NCI-H1930 (cell line): ENCODE measurements around the gene TMEM43.
"Not testable (repeated sequence)": the region's sequence is repeated elsewhere in the genome, so short reads cannot be mapped to it uniquely, and the experiment has no call there.

Experiments used
- DNase-seq, 2 experiments: peaks; one replicate each; lab custom pipeline; 2025; lab: John Stamatoyannopoulos, UW

Gene TMEM43

GRCh38 chr3:14124615-14125192 lies at the start of gene TMEM43, which contains the start of gene CHCHD4:
Gene TMEM43, plus strand, starts transcription at chr3:14125052. Its CDS starts 142 bp downstream, at chr3:14125194.
Gene CHCHD4, minus strand, starts transcription at chr3:14124870. Its CDS starts 194 bp downstream, at chr3:14124676.
- DNase-seq: peak; percentile 88 to 94

DNA sequence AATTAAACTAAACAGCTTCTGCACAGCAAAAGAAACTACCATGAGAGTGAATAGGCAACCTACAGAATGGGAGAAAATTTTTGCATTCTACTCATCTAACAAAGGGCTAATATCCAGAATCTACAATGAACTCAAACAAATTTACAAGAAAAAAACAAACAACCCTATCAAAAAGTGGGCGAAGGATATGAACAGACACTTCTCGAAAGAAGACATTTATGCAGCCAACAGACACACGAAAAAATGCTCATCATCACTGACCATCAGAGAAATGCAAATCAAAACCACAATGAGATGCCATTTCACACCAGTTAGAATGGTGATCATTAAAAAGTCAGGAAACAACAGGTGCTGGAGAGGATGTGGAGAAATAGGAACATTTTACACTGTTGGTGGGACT lies 49.6 kb upstream of the TMEM43 start:
- DNase-seq: not testable (repeated sequence)

GRCh38 chr3:14077310-14077709 lies 47.5 kb upstream of the TMEM43 start:
- DNase-seq: no peak

- DNase-seq: no peak
Measured at GRCh38 chr3:14082108-14082657, 42.7 kb upstream of the TMEM43 start.

GRCh38 chr3:14087461-14087860 lies 37.4 kb upstream of the TMEM43 start:
- DNase-seq: not testable (repeated sequence)

GRCh38 chr3:14091959-14092358 lies 32.9 kb upstream of the TMEM43 start:
- not testable (repeated sequence) for DNase-seq

DNA sequence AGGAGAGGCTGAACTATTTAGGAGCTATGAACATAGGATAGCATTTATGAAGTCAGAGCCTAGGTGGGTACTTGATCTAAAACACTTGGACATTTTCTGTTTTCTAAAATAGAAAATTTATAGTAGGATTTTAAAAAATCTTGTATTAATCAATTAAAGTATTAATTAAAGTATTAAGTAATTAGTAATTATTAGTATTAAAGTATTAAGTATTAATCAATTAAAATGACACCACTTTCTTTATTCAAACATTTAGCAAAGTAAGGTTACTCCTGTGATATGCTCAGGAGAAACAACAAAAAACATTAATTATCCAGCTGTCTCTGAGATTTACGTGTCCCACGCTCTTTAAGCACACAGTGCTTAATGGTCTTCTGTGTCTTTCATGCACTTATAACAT lies 32.4 kb upstream of the TMEM43 start:
- DNase-seq: no peak

GRCh38 chr3:14093831-14094230 lies 31.0 kb upstream of the TMEM43 start:
- DNase-seq: no peak

GRCh38 chr3:14096742-14097141 lies 28.1 kb upstream of the TMEM43 start:
- no peak for DNase-seq

DNA sequence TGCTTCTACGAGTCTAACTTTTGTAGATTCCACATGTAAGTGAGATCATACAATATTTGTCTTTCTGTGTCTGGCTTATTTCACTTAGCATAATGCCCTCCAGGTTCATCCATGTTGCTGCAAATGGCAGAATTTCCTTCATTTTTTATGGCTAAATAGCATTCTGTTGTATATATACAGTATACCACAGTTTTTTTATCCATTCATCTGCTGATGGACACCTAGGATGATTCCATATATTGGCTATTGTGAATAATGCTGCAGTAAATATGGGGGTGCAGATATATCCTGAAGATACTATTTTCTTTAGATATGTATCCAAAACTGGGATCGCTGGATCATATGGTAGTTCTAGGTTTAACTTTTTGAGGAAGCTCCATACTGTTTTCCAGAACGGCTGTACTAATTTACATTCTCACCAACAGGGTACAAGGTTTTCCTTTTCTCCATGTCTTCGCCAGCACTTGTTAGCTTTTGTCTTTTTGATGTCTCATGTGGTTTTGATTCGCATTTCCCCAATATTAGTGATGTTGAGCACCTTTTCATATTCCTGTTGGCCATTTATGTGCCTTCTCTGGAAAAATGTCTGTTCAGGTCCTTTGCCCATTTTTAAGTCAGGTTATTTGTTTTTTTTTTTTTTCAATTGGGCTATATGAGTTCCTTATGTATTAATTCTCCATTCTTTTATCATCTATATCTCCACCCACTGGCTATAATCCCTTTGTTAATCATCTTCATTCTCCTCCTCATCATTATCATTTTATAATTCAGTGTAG lies 27.0 kb upstream of the TMEM43 start:
- DNase-seq: no peak

DNA sequence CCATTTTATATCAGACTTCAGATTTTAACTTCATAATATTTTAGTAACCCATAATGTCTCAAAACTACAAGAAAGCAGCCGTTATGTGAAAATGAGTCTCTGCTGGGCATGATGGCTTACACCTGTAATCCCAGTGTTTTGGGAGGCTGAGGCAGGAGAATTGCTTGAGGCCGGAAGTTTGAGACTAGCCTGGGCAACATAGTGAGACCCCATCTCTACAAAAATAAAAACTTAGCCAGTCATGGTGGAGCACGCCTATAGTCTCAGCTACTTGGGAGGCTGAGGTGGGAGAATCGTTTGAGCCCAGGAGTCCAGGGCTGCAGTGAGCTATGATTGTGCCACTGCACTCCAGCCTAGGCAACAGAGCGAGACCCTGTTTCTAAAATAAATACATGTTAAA lies 15.0 kb upstream of the TMEM43 start:
- not testable (repeated sequence) for DNase-seq

DNA sequence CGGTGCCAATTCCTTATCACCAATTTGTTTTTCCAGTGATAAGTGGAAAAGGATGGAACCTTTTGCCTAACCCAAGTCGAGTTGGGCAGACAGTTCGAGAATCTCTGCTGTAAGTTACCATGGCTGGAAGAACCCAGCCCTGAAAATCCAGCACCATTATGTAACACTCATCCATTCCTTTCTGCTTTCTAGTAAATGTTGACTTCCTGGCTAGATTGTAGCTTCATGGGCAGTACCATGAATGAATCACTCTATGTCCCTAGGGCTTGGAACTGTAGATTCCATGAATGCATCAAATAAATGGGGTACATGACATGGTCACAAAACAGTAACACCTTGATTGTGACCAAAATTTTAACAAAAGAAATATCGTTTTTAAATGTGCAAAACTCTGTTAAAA lies 14.2 kb upstream of the TMEM43 start:
- no peak for DNase-seq

DNA sequence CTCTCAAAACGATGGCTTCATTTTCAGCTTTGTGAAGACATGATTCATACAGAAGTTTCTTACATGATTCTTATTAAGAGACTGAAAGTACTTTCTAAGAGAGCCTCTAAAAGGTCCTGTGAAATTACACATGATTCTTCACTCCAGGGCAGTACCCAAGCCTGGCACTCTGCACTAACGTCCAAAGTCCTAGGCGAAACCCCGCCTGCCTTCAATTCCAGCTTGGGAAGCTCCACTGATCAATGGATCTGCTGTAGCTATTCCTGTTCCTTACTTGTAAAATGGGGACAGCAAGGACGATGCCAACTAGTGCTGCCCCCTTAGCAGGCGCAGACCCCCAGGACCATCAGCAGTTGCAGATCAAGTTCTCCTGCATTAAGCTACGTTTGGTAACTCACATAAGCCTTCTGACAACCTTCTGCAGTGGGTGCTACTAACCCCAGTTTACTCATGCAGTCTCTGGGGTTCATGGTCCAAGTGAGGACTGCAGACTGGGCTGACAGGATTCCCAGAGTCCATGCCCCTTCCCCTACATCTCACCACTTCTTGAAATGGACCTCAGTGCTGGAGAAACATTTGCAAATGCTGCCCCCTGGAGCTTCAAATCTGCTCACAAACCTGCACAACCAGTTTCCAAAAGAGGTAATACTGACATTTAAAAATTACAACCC lies 10.8 kb upstream of the TMEM43 start:
- DNase-seq: peak in 1 of 2 experiments; percentile 5

- no peak for DNase-seq
Measured at GRCh38 chr3:14117468-14118399, 7.1 kb upstream of the TMEM43 start.

DNA sequence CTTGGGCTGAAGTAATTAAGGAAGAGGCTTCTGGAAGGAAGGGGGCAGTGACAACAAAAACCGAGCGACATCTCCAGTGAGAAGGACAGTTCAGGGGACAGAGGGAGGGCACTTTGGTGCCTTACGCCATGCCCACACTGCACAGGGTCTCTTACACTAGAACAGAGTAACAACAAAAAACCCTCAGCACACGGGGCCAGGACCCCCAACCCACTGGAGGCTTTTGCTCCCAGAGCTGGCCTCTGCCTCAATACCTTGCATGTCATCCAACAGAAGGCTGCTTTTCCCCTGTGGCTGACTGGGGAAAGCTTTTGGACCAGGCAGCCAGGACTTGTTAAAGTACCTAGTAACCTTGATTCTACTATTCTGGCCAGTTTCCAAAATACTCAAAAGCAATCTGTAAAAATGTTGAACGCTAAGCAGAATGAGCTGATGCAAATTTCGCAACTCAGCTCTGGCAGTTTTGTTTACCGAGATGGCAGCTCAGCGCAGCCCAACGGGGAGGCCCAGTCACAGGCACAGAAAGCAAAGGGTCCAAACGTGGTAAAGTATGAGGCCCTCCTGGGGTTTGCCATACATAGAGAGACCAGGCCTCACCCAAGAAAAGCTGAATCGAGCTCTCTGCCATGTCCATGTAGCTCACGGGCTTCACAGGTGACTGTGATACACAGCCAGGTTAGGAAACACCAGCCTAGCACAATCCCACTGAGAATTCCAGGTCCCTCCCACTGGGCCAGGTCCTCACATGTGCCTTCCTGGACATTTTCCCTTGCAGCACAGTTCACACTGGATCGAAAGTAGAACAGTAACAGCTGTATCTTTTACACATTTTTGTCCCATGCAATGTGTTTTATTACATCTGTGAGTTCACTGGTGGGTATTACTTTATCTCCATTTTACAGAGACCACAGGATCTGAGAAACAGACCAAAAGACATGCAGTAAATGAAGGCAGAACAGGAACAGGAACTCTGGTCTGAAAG lies 6.2 kb upstream of the TMEM43 start:
- DNase-seq: no peak

GRCh38 chr3:14119651-14120050 lies 5.2 kb upstream of the TMEM43 start:
- no peak for DNase-seq

DNA sequence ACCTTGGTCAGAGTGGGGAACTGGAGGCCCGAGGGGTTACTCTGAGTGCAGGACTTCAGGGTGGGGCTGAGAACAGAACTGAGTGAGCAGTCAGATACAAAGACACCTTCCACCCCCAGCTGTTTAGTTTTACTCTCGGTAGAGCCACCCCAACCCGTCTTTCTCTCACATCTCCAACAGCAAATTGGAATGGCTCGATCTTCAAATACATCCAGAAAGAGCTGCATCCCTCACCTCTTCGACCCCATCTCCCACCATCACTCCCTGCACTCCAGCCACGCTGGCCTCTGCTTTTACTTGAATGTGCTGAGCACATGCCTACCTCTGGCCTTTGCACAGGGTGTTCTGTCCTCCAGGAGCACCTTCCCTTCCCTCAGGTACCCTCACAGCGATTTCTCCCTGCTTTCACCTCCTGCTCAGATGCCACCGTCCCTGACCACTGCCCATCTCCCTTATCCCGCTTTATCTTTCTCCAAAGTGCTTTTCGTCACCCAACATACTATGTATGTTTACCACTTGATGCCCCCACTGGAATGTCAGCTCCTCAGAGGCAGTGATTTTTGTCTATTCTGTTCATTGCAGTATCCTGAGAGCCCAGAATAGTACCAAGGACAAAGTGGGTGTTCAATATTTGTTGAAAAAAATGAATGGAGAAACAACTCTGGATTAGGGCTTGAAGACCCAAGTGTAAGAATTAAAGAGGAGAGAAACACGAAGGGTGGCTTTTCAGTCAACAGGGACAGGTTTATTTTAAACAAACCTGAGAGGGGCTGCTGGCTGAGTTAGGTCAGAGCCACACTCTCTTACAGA lies 4.5 kb upstream of the TMEM43 start:
- DNase-seq: no peak

- not testable (repeated sequence) for DNase-seq
Measured at GRCh38 chr3:14120921-14121448, 3.9 kb upstream of the TMEM43 start.

- DNase-seq: no peak
Measured at GRCh38 chr3:14121859-14122258, 3.0 kb upstream of the TMEM43 start.
